ENCODE results near the gene PALLD.
A peak's percentile ranks its signal among the peaks of the same experiment; 100 is the strongest.
"Not testable (repeated sequence)": the region's sequence is repeated elsewhere in the genome, so short reads cannot be mapped to it uniquely, and the experiment has no call there.

Gene PALLD

DNA sequence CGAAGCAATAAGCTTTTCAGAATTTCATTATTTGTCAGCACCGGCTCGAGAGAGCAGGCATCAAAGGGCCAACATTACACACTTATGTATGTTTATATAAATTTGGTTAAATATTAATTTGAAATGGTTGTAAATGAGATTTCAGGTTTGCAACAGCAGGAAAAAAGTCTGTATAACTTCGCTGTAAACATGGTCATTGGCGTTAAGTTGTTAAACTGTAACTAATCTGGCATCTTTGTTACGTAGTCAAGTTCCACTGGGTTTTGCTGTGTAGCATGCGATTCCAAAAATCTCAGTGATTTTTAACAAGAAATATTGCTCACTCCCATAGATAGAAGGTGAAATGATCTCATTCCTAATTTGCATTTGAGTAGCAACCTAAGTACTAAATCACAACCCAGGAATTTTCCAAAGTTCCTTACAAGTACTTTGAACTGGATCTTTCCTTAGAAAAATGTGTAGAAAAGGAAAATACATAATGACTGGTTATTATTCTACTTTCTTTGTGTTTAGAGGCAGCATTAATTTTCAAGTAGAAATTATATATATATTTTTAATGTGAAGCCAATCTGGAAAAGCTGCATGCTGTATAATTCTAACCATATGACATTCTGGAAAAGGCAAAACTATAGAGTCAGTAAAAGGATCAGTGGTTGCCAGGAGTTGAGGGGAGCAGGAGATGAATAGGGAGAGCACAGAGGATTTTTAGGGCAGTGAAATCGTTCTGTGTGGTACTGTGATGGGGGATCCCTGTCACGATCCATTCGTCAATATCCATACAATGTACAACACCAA, 291.1 kb downstream of the PALLD start:
- no peak for DNase-seq

GRCh38 chr4:168790898-168791297, 294.0 kb downstream of the PALLD start:
- no peak for DNase-seq

GRCh38 chr4:168791376-168791775, 294.5 kb downstream of the PALLD start:
- DNase-seq = no peak

GRCh38 chr4:168793542-168793941, 296.7 kb downstream of the PALLD start:
- DNase-seq = no peak

DNA sequence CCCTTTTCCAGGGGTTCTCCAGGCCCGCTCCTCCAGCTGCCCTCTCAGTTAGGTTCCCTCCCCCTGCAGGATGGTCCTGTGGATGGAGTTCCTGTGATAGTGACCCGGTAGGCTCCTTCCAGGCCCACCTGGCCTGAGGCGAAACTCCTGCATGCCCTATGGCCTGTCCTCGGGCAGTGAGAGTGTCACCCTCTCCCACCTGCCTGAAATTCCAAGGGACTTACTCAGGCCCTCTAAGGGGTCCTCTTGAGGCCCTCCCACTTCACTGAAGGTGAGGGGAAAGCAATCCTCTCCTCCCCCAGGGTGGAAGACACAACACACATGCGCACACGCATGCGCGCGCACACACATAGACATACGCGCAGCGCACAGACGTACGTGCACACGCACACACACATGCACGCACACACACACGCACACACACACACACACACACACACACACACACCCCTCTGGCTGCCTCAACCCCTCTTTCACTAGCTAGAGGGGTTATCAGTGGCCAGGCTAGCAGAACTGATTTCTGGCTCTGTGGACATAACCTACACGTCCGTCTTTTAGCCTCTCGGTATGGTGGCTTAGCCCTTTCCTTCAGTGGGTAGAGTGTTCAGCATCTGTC, 297.3 kb downstream of the PALLD start:
- peak in 1 of 56 donors; percentile 3 for DNase-seq

- DNase-seq = no peak
These were observed 298.0 kb downstream of the PALLD start for GRCh38 chr4:168794881-168795280.

- no peak for DNase-seq
These were observed 298.5 kb downstream of the PALLD start for GRCh38 chr4:168795346-168795745.

- no peak for DNase-seq
These were observed 299.7 kb downstream of the PALLD start for GRCh38 chr4:168796362-168797106.

DNA sequence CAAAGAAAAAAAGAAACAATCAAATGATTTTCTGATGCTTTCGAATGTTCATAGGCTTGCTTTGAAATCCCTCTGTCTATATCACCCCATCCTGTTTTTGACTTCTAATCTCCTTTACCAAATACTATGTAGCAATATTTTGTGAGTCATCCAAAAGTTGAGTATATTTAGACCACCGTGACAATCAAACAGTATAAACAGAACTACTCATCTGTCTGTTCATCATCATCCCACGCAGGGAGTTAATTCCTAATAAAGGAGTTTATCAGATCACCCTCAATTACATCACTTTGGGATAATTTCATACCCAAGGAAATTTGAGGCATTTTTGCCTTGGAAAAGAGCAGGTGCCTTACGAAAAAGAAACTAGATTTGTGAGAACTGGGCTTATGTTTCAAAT, 300.3 kb downstream of the PALLD start:
- no peak for DNase-seq

DNA sequence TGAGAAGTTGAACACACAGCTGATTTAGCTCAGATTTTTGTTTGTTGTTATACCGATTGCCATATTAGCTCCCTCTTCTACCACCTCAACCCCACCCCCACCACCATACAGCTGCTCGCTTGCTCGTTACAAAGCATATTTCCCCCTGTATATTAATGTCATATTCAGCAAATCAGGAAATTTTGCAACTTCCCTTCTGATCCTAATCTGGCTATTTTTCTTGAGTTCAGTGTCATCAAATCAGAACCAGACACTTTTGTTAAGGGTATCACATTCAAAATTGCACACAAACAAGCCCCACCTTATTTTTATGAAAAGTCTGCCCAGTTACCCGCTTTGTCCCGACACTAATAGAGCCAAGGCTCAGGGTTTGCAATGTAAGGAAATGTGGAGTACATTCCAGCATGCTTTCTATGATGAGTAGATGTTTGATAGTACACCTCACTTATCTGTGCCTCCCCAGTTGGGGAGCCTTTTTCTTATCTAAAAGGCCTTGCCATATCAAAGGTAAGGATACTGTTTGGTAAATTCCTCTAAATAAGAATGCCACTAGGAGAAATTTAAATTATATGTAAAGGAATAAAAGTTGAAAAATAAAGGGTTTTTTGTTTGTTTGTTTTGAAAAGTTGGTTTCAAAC, 301.0 kb downstream of the PALLD start:
- DNase-seq = no peak

- DNase-seq = no peak
These were observed 304.1 kb downstream of the PALLD start for GRCh38 chr4:168800926-168801325.

DNA sequence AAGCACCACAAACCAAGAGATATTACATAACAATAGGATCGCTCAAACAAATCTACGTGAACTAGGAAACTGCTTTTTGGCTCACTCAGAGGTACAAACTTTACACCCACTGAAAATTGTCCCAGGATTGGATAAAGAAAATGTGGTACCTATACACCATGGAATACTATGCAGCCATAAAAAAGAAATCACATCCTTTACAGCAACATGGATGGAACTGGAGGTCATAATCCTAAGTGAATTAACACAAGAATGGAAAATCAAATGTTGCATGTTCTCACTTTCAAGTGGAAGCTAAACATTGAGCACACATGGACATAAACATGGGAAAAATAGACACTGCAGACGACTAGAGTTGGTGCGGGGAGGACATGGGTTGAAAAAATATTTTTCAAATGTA, 305.4 kb downstream of the PALLD start:
- DNase-seq = no peak

DNA sequence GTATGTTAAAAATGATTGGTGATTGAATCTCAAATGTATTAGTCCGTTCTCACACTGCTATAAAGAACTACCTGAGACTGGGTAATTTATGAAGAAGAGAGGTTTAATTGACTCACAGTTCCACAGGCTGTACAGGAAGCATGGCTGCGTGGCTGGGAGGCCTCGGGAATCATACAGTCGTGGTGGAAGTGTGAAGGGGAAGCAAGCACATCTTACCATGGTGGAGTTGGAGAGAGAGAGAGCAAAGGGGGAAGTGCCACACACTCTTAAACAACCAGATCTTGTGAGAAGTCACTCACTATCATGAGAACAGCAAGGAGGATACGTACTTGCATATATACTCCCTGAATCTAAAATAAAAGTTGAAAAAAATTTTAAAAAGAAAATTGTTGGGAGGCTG, 306.2 kb downstream of the PALLD start:
- not testable (repeated sequence) for DNase-seq

DNA sequence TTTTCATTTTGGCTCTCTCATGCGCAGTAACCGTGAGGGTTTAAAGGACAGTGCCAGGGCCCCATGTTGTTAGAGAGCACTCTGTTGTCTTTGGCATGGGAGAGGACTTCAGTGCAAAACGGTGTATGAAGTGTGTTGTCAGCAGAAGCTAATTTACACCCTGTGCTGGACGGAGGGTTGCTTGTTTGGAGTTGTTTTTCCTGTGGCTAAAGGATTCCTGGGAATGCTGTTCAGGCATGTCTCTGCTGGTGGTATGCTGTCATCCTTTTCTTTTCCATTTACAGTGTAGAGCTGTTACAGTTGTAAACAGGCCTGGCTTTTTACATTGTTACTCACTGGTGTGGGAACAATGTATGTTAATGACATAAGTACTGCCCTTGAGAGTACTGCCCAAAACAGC, 306.9 kb downstream of the PALLD start:
- no peak for DNase-seq

- DNase-seq = no peak
These were observed 307.3 kb downstream of the PALLD start for GRCh38 chr4:168804146-168804545.

GRCh38 chr4:168805341-168805740, 308.5 kb downstream of the PALLD start:
- DNase-seq = no peak

DNA sequence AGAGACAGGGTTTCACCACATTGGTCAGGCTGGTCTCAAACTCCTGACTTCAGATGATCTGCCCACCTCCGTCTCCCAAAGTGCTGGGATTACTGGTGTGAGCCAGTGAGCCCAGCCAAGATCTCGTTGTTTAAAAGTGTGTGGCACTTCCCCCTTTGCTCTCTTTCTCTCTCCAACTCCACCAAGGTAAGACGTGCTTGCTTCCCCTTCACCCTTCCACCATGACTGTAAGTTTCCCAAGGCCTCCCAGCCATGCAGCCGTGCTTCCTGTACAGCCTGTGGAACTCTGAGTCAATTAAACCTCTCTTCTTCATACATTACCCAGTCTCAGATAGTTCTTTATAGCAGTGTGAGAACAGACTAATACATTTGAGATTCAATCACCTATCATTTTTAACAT, 309.4 kb downstream of the PALLD start:
- not testable (repeated sequence) for DNase-seq

DNA sequence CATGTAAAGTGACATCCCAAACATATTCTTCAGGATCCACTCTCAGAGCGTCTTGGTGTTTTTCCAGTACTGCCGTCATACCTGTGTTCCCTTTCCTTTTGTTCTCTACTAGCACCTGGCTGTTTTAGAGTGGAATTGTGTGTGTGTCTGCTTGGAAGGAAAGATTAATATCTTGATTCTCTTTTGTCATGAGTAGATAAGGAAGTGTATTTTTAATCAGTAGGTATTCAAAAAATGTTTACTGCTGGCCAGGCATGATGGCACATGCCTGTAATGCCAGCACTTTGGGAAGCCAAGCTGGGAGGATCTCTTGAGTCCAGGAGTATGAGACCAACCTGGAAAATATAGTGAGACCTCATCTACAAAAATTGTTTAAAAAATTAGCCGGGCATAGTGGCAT, 314.4 kb downstream of the PALLD start:
- DNase-seq = no peak

GRCh38 chr4:168811786-168812651, 315.2 kb downstream of the PALLD start:
- DNase-seq = no peak

DNA sequence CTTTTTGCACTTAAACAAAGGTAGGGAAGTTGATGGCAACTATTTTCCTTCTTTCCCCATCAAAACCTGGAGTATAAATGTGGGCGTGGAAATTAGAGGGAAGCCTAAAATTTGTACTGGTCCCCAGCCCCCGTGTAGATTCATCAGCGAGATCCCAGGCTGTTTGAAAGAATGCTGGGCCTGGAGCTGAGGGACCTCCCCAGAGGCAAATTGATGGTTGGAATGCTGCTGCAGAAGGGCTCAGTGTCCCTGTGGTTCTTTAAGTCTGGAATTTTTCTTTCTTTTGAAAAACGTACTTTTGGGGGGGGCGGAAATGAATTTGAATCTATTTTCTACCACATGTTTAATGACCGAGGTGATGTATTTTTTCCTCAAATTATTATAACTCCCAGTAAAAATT, 316.0 kb downstream of the PALLD start:
- no peak for DNase-seq

DNA sequence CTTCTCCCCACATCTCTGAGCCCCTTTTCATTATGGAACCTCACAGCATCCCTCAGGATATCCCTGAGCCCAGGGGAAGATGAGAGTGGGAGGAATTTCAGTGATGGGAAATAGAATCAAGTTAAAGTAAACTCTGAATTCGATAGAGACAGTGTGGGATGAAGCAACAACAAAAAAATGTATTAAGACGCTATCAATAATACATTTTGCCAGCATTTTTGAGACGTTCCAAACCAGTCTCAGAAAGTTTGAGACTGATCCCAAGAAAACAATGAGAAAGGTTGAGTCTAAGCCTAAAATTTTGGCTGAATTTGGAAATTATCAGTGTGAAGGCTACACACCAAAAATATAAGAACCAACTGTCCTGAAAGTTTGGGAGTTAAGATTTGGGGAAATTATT, 317.0 kb downstream of the PALLD start:
- no peak for DNase-seq
